PC-9 (cell line): ENCODE data around the gene RTP3.

Experiments
- CTCF ChIP-seq: fragments of 200-600 bp; sonication (generic); conservative IDR thresholded peaks from 2 replicates; pipeline ENCODE4 v1.6.1; 2017; ENCODE audit warnings: mixed run types, antibody characterized with exemption, mild to moderate bottlenecking, moderate library complexity
- EZH2 ChIP-seq: fragments of 200-600 bp; sonication (generic); IDR thresholded peaks from 2 replicates; pipeline ENCODE4 v1.8.0; 2017; ENCODE audit warnings: antibody characterized with exemption, low read depth

GRCh38 chr3:46521096-46521495, 23.3 kb downstream of the RTP3 start:
- TF ChIP-seq CTCF (no peak), EZH2 (no peak)
